ENCODE results near the gene AKAP11. TPM values are rescaled to one million over a fixed set of nuclear protein-coding genes. Genes with fewer than 3 reads are reported as not detected.
A peak's percentile ranks its signal among the peaks of the same experiment; 100 is the strongest.
"Not testable (repeated sequence)": the region's sequence is repeated elsewhere in the genome, so short reads cannot be mapped to it uniquely, and the experiment has no call there.

Gene AKAP11, protein sequence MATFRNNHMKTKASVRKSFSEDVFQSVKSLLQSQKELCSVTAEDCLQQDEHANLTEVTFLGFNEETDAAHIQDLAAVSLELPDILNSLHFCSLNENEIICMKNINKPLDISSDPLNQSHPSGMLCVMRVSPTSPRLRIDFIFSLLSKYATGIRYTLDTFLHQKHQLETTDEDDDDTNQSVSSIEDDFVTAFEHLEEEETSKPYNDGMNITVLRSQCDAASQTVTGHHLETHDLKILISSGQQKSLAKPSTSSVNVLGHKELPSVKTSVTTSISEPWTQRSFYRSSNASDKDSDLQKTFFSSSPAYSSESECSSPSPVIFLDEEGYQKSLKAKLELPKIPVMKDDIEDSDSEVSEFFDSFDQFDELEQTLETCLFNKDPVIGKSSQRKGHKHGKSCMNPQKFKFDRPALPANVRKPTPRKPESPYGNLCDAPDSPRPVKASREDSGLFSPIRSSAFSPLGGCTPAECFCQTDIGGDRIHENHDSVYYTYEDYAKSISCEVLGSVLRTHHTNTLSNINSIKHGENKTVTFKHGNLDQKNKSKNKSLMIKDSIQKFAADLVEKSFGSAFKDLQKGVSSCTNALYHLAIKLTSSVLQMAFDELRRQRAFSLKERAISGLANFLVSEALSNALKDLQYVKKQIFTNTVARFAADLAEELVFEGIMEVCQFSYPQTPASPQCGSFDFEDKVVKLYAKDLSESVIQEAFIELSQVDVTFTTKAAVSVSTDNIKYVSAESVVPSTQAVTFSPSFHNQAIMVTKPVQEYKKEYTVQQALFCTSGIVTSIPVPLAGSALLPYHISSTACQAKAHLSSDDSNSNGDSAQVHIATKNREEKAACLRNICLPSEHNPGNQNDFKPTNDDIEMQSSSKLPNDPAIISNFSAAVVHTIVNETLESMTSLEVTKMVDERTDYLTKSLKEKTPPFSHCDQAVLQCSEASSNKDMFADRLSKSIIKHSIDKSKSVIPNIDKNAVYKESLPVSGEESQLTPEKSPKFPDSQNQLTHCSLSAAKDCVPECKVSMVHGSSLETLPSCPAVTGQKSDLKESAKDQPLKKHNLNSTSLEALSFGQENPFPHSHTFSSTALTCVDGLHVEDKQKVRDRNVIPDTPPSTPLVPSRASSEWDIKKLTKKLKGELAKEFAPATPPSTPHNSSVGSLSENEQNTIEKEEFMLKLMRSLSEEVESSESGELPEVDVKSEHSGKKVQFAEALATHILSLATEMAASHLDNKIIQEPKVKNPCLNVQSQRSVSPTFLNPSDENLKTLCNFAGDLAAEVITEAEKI (N-terminal part only)
- polyA plus RNA-seq (ENCODE audit: insufficient read length in 4 of 4), result 10 to 100 TPM; 33.7 to 40.0 (median 38.9) TPM

DNA sequence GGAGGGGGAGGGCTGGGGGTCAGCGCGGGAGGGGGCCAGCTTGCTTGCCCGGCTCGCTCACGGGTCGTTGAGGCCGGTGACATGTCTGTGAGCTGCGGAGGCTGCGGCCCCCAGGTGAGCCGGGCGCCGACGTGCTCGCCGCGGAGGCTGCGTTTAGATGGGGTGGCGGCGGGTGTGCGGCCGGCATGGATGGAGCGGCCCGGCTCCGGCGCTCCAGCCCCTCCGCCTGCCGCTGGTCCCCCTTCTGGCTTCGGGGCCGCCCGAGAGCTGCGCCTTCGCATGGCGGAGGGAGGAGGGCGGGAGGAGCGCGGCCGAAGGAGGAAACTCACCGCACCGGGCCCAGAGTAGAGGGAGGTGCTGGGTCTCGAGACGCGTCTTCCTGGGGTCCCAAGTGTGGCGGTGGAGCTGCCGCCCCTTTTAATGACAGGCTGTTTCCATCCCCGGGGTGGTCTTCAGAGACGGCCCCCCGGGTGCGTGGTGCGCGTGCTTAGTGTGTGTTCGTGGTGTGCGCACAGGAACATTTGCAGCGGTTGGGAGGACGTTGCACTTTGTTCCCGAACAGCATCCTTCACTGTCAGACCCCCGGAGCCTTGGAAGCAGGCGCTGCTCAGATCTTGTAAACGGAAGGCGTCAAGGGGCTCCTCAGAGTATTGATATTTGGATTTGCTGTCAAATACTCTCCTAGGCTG lies at the start of gene AKAP11:
Gene AKAP11 (plus strand): TSS at position 38 of the 689 bp plus-strand sequence. CDS start 14,197 bp downstream, outside the sequence.
- peak; percentile 43 to 59 (median 54) for DNase-seq (ENCODE audit: low read depth in 4 of 4, low spot score in 3 of 4)

DNA sequence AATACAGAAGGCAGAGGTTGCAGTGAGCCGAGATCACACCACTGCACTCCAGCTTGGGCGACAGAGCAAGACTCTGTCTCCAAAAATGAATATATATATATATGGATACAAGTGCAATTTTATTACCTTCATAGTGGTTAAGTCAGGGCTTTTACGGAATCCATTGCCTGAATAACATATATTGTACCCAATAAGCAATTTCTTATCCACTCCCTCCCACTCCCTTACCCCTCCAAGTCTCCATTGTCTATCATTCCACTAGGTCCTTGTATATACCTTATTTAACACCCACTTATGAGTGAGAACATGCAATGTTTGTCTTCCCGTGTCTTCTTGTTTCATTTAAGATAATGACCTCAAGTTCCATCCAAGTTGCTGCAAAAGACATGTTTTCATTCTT lies 48.3 kb upstream of the AKAP11 start:
- no peak for DNase-seq (ENCODE audit: low read depth in 4 of 4, low spot score in 3 of 4)

DNA sequence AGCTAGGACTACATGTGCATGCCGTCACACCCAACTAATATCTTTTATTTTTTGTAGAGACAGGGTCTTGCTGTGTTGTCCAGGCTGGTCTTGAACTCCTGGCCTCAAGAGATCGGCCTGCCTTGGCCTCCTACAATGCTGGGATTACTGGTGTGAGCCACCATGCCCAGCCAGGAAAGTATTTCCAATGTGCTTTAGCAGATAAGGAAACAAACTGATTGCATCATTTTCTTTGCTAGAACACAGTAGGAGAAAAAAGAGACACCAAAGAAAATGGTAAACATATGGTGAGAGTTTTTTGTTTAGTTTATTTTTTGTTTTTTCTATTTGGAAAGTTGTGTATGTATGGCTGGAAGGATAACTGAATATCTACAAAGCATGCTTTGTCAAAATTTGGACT lies 46.9 kb upstream of the AKAP11 start:
- no peak for DNase-seq (ENCODE audit: low read depth in 4 of 4, low spot score in 3 of 4)

DNA sequence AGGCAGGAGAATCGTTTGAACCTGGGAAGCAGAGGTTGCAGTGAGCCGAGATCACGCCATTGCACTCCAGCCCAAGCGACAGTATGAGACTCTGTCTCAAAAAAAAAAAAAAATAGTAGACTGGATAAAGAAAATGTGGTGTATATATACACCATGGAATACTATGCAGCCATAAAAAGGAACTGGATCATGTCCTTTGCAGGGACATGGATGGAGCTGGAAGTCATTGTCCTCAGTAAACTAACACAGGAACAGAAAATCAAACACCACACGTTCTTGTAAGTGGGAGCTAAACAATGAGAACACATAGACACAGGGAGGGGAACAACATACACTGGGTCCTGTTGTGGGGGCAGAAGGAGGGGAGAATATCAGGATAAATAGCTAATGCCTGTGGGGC lies 45.2 kb upstream of the AKAP11 start:
- not testable (repeated sequence) for DNase-seq (ENCODE audit: low read depth in 4 of 4, low spot score in 3 of 4)

DNA sequence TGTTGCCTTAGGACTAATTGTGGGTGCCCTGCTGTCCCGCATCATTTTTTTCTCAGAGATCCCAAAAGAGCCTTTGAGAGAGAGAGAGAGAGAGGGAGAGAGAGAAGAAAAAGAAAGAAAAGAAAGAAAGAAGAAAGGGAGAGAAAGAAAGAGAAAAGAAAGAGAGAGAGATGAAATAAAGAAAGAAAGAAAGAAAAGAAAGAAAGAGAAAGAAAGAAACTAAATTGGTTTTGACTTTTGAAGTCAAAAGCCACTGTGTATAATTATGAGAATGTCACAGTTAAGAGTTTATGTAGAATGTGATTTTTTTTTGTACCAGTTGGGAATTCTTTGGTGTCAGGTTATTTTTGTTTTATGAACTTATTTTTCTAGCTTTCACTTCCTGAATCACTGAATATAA lies 43.4 kb upstream of the AKAP11 start:
- no peak for DNase-seq (ENCODE audit: low read depth in 4 of 4, low spot score in 3 of 4)

DNA sequence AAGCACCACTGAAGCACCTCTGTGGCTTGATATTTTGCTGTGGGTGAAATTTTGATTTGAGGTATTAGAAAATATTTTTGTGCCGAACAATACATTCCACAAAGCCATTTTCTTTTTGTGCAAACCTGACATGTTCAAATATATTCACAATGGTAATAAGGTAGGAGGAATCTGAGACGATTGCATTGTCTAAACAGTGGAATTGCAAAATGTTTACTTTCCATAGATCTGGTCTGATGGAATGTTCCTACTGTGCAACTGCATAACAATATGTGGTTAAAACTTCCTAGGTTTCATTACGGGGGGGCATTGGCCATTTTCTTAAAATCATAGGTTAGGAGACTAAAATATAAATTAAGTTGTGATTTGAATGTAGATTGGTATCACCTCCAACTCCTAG lies 42.7 kb upstream of the AKAP11 start:
- no peak for DNase-seq (ENCODE audit: low read depth in 4 of 4, low spot score in 3 of 4)

DNA sequence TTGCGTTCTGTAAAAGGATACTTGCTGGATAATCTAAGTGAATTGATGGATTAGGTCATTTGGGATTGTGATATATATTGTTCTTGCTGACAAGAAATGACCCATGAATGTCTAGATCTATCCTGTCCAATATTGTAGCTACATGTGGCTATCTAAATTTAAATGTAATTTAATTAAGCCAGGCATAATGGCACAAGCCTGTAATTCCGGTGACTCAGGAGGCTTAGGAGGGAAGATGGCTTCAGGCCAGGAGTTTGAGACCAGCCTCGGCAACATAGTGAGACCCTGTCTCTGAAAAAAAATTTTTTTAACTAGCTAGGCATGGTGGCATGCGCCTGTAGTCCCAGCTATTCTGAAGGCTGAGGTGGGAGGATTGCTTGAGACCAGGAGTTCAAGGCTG lies 39.3 kb upstream of the AKAP11 start:
- no peak for DNase-seq (ENCODE audit: low read depth in 4 of 4, low spot score in 3 of 4)

DNA sequence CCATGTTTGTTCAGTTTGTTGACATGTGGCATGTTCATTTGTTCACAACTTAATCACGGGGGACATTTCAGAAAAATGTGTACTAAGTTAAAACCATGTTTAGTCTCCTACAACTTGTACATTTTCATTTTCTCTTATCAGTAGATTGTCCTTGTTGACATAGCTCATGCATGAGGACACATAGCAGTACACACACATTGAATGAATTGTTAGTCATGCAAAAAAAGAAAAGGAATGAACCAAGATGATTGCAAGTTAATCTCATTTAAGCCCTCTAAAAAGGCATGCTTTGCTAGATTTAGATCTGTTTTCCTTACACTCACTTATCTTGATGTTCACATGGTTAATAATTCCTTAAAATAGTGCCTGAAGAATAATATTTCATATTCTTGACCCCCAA lies 38.2 kb upstream of the AKAP11 start:
- DNase-seq (ENCODE audit: low read depth in 4 of 4, low spot score in 3 of 4), result no peak

DNA sequence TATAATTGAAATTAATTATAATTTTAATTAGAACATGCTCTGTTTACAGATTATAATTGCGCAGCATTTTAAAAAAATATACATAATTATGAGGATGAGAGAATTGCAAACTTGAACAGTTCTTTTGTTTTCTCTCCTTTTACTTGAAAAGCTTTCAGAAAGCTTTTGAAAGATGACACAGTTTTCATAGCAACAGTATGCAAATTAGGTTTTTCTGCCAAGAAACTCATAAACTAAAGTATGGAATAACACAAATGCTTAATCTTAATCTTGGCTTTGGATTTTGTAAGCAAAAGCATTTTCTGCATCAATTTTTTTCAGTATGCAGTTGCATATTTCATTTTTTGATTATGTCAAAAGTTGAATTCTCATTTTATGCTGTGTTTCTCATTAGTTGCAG lies 32.8 kb upstream of the AKAP11 start:
- peak in 1 of 4 donors; percentile 5 for DNase-seq (ENCODE audit: low read depth in 4 of 4, low spot score in 3 of 4)

DNA sequence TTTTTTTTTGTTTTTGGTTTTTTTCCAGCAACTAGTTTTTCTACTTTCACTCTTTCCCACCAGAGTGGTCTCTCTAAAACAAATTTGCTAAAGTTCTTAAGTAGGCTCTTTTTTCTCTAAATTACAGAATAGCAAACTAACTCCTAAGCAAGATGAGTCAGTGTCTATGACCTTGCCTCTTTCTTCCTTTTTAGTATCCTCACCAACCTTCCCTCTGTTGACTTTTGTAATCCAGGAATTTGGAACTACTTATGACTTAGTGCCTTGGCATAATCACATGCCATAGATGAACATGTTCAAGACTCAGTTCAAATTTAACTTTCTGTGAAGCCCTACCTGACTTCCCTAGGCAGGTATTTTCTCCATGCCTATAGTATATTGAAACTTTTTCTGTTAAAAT lies 32.3 kb upstream of the AKAP11 start:
- DNase-seq (ENCODE audit: low read depth in 4 of 4, low spot score in 3 of 4), result no peak

DNA sequence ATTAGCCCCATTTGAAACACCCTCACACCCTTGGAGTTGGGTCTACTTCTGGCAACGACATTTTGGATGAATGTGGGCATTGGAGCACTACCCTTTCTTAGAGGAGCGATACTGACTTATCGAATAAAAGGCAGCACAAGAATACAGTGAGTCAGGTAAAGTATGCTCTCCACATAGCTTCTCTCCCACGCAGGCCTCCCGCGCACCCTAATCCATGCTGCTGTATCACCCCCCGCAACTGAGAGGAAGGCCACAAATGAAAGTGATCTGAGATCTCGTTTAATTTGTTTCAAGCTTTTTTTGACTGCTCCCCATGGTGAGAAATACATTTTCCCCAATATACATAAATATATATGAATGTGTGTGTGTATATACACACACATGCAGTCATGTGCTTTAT lies 25.4 kb upstream of the AKAP11 start:
- DNase-seq (ENCODE audit: low read depth in 4 of 4, low spot score in 3 of 4), result no peak

DNA sequence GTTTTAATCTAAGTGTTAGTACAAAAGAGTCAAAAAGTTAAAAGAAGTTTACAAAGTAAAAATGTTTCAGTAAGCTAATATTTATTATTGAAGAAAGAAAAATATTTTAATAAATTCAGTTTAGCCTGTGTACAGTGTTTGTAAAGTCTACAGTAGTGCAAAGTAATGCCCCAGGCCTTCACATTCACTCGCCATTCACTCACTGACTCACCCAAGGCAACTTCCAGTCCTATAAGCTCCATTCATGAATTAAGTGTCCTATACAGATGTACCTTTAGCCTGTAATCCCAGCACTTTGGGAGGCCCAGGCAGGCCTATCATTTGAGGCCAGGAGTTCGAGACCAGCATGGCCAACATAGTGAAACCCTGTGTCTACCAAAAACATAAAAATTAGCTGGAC lies 24.1 kb upstream of the AKAP11 start:
- no peak for DNase-seq (ENCODE audit: low read depth in 4 of 4, low spot score in 3 of 4)

DNA sequence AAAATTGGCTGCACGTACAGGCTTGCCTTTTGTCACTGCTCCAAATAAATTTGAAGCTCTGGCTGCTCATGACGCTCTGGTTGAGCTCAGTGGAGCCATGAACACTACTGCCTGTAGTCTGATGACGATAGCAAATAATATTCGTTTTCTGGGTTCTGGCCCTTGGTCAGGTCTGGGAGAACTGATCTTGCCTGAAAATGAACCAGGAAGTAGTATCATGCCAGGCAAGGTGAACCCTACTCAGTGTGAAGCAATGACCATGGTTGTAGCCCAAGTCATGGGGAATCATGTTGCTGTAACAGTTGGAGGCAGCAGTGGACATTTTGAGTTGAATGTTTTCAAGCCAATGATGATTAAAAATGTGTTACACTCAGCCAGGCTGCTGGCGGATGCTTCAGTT lies 16.1 kb upstream of the AKAP11 start:
- DNase-seq (ENCODE audit: low read depth in 4 of 4, low spot score in 3 of 4), result no peak

DNA sequence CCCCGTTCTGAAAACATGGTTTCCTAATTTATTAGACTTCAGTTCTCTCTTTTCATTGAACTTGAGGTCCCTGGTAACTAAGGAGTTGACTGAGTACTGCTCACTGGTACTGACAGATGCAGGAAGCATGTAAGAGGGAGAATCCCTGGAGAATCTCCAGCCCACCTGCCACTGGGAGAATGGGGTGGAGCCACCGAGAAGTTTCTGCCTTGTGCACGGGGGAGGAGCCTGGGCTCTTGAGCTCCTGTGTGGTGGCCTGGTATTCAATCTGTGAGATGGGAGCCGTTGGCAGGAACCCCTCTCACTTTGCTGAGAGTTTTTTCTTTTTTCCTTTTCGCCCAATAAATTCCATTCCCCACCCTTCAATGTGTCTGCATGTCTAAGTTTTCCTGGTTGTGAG lies 13.2 kb upstream of the AKAP11 start:
- DNase-seq (ENCODE audit: low read depth in 4 of 4, low spot score in 3 of 4), result no peak

DNA sequence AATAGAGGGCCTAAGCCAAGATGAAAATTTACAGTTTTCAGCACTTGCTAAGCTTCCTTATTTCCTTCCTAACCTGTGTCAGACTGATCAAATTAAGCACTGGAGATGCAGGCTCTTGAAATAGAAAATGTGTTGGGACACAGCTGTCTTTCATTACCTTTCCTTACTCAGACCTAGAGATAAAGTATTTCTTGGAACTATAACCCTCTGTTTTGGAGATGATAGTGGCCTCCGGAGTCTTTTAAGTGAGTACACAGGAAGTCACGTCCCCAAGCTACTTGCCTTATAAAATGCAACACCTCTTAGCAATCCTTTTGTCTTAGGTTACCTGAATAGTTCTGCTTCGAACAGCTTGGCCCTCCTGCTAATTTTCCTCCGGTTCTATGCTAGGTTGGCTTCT lies 12.4 kb upstream of the AKAP11 start:
- no peak for DNase-seq (ENCODE audit: low read depth in 4 of 4, low spot score in 3 of 4)

DNA sequence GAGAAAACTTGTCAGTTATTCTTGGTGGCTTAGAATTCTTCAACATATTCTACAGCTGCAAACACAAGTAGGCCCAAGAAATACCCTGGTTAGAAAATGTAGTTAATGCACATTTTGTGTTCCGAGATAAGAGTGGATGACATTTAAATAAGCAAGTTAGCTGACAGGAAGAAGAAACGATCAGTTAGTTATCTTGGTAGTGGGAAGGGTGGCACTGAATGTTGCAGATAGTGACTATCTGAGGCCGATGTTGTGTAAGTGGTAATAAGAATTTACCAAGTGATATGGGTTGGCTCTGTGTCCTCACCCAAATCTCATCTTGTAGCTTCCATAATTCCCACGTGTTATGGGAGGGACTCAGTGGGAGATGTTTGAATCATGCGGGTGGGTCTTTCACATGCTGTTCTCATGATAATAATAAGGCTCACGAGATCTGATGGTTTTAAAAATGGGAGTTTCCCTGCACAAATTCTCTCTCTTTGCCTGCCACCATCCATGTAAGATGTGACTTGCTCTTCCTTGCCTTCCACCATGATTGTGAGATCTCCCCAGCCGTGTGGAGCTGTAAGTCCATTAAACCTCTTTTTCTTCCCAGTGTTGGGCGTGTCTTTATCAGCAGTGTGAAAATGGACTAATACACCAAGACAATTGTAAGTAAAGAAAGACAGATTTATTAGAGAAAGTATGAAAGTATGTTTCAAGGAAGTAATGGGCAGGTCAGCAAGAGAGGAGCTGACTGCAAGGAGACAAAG lies 10.9 kb upstream of the AKAP11 start:
- no peak for DNase-seq (ENCODE audit: low read depth in 4 of 4, low spot score in 3 of 4)

DNA sequence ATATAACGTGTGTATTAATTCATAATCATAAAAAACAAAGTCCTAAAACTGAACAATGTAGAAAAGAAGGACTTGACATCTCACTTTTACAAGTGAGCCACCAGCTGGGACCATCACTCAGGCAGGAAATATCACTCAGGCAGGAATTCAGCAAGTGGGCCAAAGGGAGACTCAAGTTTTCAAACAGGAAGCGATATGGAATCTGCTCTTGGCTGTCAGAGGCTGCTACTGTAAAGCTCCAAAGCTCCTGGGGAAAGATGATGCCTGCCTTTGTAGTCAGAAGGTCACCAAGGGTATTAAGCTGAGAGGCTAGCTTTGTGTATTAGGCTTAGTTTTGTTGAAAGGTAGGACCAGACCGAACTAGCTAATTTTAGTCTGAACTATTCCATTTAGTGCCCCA lies 5.5 kb upstream of the AKAP11 start:
- DNase-seq (ENCODE audit: low read depth in 4 of 4, low spot score in 3 of 4), result peak; percentile 16 to 40 (median 24)

DNA sequence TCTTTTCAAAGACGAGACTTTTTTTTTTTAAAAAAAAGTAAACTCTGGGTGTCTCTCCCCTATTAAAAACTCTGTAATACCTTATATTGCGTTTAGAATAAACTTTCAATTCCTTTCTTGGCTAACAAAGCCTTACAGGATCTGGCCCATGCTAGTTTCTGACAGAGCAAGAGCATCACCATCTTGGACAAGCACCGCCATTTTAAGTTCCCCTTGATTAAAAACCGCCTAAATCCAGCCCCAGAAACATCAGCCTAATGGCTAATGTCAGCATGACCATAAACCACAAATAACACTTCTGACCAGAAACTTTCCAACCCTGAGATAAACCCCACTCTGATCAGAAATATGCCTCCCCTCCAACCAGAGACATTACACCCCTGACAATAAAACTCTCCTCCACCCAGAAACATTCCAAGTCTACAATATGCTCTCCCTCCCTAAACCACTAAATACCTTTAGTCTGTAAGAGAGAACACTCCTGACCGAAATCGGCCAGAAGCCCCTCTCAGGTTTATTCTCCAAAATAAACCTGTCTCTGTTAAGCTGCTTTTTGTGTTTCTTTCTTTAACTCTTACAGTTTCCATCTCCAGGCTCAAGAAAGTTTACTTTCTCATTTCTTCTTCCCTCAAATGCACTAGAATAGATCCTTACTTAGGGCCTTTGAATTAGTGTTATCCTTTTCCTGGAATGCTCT lies 1.6 kb upstream of the AKAP11 start:
- DNase-seq (ENCODE audit: low read depth in 4 of 4, low spot score in 3 of 4), result no peak

DNA sequence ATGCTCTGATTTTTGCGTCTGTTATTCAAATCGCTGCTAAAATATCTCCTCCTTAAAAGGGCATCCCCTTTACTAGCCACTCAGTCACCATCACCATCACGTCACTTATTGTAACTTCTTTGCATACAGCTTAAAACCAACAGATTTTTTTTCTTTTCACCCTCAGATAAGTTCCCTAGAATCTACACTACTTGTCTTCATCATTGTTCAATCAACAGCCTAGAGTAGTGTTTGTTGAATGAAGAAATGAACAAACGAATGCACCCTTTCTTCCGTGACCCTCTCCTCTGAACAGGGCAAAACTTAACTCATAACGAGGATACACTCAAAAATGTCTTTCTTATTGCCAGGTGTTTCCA lies 1.1 kb upstream of the AKAP11 start:
- DNase-seq (ENCODE audit: low read depth in 4 of 4, low spot score in 3 of 4), result no peak
